Karpas-422 (cell line): ENCODE measurements around the gene NDUFB7. TPM values are rescaled to one million over a fixed set of nuclear protein-coding genes. Genes with fewer than 3 reads are reported as not detected.
"Not testable (repeated sequence)": the region's sequence is repeated elsewhere in the genome, so short reads cannot be mapped to it uniquely, and the experiment has no call there.

ENCODE experiments used
- DNase-seq: peaks from one replicate; pipeline ENCODE4 v3.0.0-alpha.2; 2015
- H2AFZ ChIP-seq: fragments of 200-600 bp; sonication (generic); 2 replicates; pipeline ENCODE4 v1.6.1; 2014; ENCODE audit warnings: antibody characterized with exemption, low read length, mixed read lengths
- H3K27ac ChIP-seq: fragments of 200-600 bp; sonication (generic); 2 replicates; pipeline ENCODE4 v1.5.1; 2014; ENCODE audit warnings: mild to moderate bottlenecking, low read length, moderate library complexity
- H3K27me3 ChIP-seq: fragments of 200-600 bp; sonication (generic); 2 replicates; pipeline ENCODE4 v1.6.1; 2014; ENCODE audit warnings: low read length, mixed read lengths
- H3K36me3 ChIP-seq: fragments of 200-600 bp; sonication (generic); 2 replicates; pipeline ENCODE4 v1.6.1; 2014; ENCODE audit warnings: low read length, mixed read lengths; ENCODE audit not compliant: insufficient read depth
- H3K4me1 ChIP-seq: fragments of 200-600 bp; sonication (generic); 2 replicates; pipeline ENCODE4 v1.6.1; 2014; ENCODE audit warnings: mild to moderate bottlenecking, low read length, mixed read lengths
- H3K4me2 ChIP-seq: fragments of 200-600 bp; sonication (generic); 2 replicates; pipeline ENCODE4 v1.6.1; 2014; ENCODE audit warnings: low read length, low read depth, mild to moderate bottlenecking; ENCODE audit not compliant: poor library complexity, severe bottlenecking
- H3K4me3 ChIP-seq: fragments of 200-600 bp; sonication (generic); 2 replicates; pipeline ENCODE4 v1.5.1; 2014; ENCODE audit warnings: mild to moderate bottlenecking, antibody characterized with exemption, low read length, mixed read lengths
- H3K79me2 ChIP-seq: fragments of 200-600 bp; sonication (generic); 2 replicates; pipeline ENCODE4 v1.6.1; 2014; ENCODE audit warnings: mild to moderate bottlenecking, low read length, mixed read lengths
- H3K9ac ChIP-seq: fragments of 200-600 bp; sonication (generic); 2 replicates; pipeline ENCODE4 v1.6.0; 2014; ENCODE audit warnings: low read length
- H3K9me2 ChIP-seq: fragments of 200-600 bp; sonication (generic), shearing (Covaris generic); replicated peaks from 2 replicates; pipeline ENCODE4 v1.6.0; 2014; ENCODE audit warnings: mild to moderate bottlenecking, low read length, moderate library complexity; ENCODE audit not compliant: insufficient read depth
- H3K9me3 ChIP-seq: fragments of 300-700, 200-600 bp; sonication (generic); 2 replicates; pipeline ENCODE4 v1.6.1; 2014; ENCODE audit warnings: low read length, mixed read lengths
- H4K20me1 ChIP-seq: fragments of 200-600 bp; sonication (generic); 2 replicates; pipeline ENCODE4 v1.6.1; 2014; ENCODE audit warnings: mild to moderate bottlenecking, antibody characterized with exemption, low read length, low read depth; ENCODE audit not compliant: insufficient read depth
- total RNA-seq: library from RNA; depleted of rRNA; stranded (reverse); fragments of >200 nt; shearing (Covaris generic); gene quantifications from 2 replicates; pipeline ENCODE4 v1.2.3, GENCODE V29; 2014; ENCODE audit warnings: low replicate concordance

NDUFB7 gene
- total RNA-seq, 1 experiment from 2014 or later = 230 TPM

GRCh38 chr19:14544977-14545715, 26.7 kb downstream of the NDUFB7 start:
- Histone ChIP-seq H3K4me3 (no peak overlapping the region), H3K27me3 (no peaks in the 10 kb centered on the region), H3K9me2 (no peaks in the 10 kb centered on the region), H3K4me2 (no peak overlapping the region), H3K27ac (no peak overlapping the region), H3K9me3 (no peaks in the 10 kb centered on the region), H3K4me1 (0 out of 2 replicates have a peak, but pooled peaks cover 3% of the 10 kb centered on the region), H3K79me2 (peaks cover 65% of the 10 kb centered on the region), H3K9ac (no peak overlapping the region), H2AFZ (no peak overlapping the region), H3K36me3 (no peaks in the 10 kb centered on the region; the same call in 1 of the 2 replicates), H4K20me1 (no peaks in the 10 kb centered on the region; the same call in 1 of the 2 replicates)
- no peak for DNase-seq

- H3K4me2 ChIP-seq = no peak overlapping the region
These were observed 27.8 kb downstream of the NDUFB7 start for GRCh38 chr19:14544047-14544446.

GRCh38 chr19:14542711-14543328, 29.0 kb downstream of the NDUFB7 start:
- Histone ChIP-seq H3K27me3 (no peaks in the 10 kb centered on the region), H2AFZ (no peak overlapping the region), H4K20me1 (peaks cover 2% of the 10 kb centered on the region; the same call in 1 of the 2 replicates), H3K9ac (no peak overlapping the region), H3K27ac (no peak overlapping the region), H3K4me2 (no peak overlapping the region), H3K4me3 (no peak overlapping the region), H3K9me2 (no peaks in the 10 kb centered on the region), H3K79me2 (peaks cover 70% of the 10 kb centered on the region), H3K9me3 (no peaks in the 10 kb centered on the region), H3K4me1 (peaks cover 3% of the 10 kb centered on the region; the same call in 1 of the 2 replicates), H3K36me3 (no peaks in the 10 kb centered on the region)
- DNase-seq = no peak

More at GRCh38 chr19:14544047-14544446, 27.8 kb downstream of the NDUFB7 start:
- no peaks in the 10 kb centered on the region; the same call in 1 of the 2 replicates for H3K36me3 ChIP-seq
- no peak overlapping the region for H3K4me3 ChIP-seq
- no peaks in the 10 kb centered on the region; the same call in 1 of the 2 replicates for H4K20me1 ChIP-seq
- H3K9me2 ChIP-seq = no peaks in the 10 kb centered on the region
- H3K9ac ChIP-seq = no peak overlapping the region
- no peaks in the 10 kb centered on the region for H3K27me3 ChIP-seq
- DNase-seq = no peak
- peaks cover 68% of the 10 kb centered on the region for H3K79me2 ChIP-seq
- H3K4me1 ChIP-seq = 0 out of 2 replicates have a peak, but pooled peaks cover 3% of the 10 kb centered on the region
- H2AFZ ChIP-seq = no peak overlapping the region
- no peaks in the 10 kb centered on the region for H3K9me3 ChIP-seq
- H3K27ac ChIP-seq = no peak overlapping the region

DNA sequence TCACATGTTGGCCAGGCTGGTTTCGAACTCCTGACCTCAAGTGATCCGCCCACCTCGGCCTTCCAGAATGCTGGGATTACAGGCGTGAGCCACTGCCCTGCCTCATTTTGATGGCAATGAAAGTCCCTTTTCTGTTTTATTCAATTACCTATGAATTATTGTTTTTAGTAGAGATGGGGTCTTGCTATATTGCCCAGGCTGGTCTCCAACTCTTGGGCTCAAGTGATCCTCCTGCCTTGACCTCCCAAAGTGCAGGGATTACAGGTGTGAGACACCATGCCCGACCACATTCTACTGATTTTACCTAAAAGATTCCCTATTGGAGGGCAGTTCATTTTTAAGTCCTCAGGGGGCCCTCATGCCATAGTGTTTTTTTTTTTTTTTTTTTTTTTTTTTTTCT, 29.9 kb downstream of the NDUFB7 start:
- H3K9me2 ChIP-seq, H3K4me1 ChIP-seq, DNase-seq, H3K4me3 ChIP-seq, H3K27me3 ChIP-seq, H3K36me3 ChIP-seq, H4K20me1 ChIP-seq, H3K9ac ChIP-seq, H2AFZ ChIP-seq, H3K4me2 ChIP-seq, H3K27ac ChIP-seq, H3K9me3 ChIP-seq: not testable (repeated sequence)
- H3K79me2 ChIP-seq = peaks cover 75% of the 10 kb centered on the region

DNA sequence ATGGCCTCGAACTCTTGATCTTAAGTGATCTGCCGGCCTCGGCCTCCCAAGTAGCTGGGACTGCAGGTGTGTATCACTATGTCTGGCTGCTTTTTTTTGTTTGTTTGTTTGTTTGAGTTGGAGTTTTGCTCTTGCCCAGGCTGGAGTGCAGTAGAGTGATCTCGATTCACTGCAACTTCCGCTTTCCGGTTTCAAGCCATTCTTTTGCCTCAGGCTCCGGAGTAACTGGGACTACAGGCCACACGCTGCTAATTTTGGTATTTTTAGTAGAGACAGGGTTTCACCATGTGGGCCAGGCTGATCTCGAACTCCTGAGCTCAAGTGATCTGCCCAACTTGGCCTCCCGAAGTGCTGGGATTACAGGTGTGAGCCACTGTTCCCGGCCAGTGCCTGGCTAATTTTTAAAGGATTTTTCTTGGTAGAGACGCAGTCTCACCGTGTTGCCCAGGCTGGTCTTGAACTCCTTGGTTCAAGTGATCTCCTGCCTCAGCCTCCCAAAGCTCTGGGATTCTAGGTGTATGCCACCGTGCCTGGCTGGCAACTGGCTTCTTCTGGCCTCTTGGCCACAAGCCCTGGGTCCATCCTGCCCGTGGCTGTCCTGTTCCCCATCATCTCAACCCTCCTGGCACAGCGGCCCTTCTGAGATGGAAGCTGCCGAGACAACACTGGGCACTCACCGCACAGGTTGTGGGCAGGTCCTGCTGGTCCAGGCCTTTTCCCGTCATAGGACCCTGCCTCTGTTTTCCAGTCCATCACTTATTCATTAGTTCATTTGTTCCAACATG, 30.9 kb downstream of the NDUFB7 start:
- Histone ChIP-seq H3K79me2 (peaks cover 69% of the 10 kb centered on the region), H3K36me3 (no peaks in the 10 kb centered on the region), H3K27me3 (no peaks in the 10 kb centered on the region), H3K9ac (no peak overlapping the region), H3K4me3 (no peak overlapping the region), H3K4me2 (no peak overlapping the region), H2AFZ (no peak overlapping the region), H3K9me2 (no peaks in the 10 kb centered on the region), H3K27ac (no peak overlapping the region), H3K4me1 (peaks cover 10% of the 10 kb centered on the region), H4K20me1 (peaks cover 11% of the 10 kb centered on the region; the same call in 1 of the 2 replicates), H3K9me3 (no peaks in the 10 kb centered on the region)
- DNase-seq = no peak

GRCh38 chr19:14536926-14537692, 34.8 kb downstream of the NDUFB7 start:
- H2AFZ ChIP-seq = no peak overlapping the region
- no peak overlapping the region for H3K27ac ChIP-seq
- H3K4me2 ChIP-seq = peak overlapping the region; percentile 56
- DNase-seq = peak; percentile 90
- no peaks in the 10 kb centered on the region for H3K9me2 ChIP-seq
- no peak overlapping the region for H3K9ac ChIP-seq
- H3K9me3 ChIP-seq = no peaks in the 10 kb centered on the region
- H3K27me3 ChIP-seq = no peaks in the 10 kb centered on the region
- peak overlapping the region; percentile 40; the same call in 1 of the 2 replicates for H3K4me3 ChIP-seq
- peaks cover 14% of the 10 kb centered on the region; the same call in 1 of the 2 replicates for H4K20me1 ChIP-seq
- no peaks in the 10 kb centered on the region for H3K36me3 ChIP-seq
- H3K4me1 ChIP-seq = peaks cover 8% of the 10 kb centered on the region
- H3K79me2 ChIP-seq = peaks cover 62% of the 10 kb centered on the region

GRCh38 chr19:14533450-14533849, 38.4 kb downstream of the NDUFB7 start:
- H3K27ac ChIP-seq = no peak overlapping the region
- H3K4me2 ChIP-seq = no peak overlapping the region
- peaks cover 25% of the 10 kb centered on the region for H3K4me1 ChIP-seq
- no peaks in the 10 kb centered on the region for H3K27me3 ChIP-seq
- DNase-seq = no peak
- H3K9me2 ChIP-seq = no peaks in the 10 kb centered on the region
- no peak overlapping the region for H3K4me3 ChIP-seq
- H4K20me1 ChIP-seq = peaks cover 14% of the 10 kb centered on the region; the same call in 1 of the 2 replicates
- H3K9me3 ChIP-seq = no peaks in the 10 kb centered on the region
- no peak overlapping the region for H3K9ac ChIP-seq
- peaks cover 63% of the 10 kb centered on the region for H3K79me2 ChIP-seq
- no peaks in the 10 kb centered on the region for H3K36me3 ChIP-seq
- no peak overlapping the region for H2AFZ ChIP-seq
